OCI-LY1 (cell line): ENCODE results near the gene SMIM3.

ENCODE experiments used
- H2AFZ ChIP-seq: fragments of 200-600 bp; sonication (generic), shearing (Covaris generic); 2 replicates; pipeline ENCODE4 v1.6.0; 2014; ENCODE audit warnings: antibody characterized with exemption, mild to moderate bottlenecking, low read length
- H3F3A ChIP-seq: fragments of 200-600 bp; sonication (generic), shearing (Covaris generic); 2 replicates; pipeline ENCODE4 v1.6.0; 2014; ENCODE audit warnings: mild to moderate bottlenecking, antibody characterized with exemption, low read length, moderate library complexity; ENCODE audit not compliant: insufficient read depth
- H3K27ac ChIP-seq: fragments of 200-600 bp; sonication (generic); 2 replicates; pipeline ENCODE4 v1.5.1; 2014; ENCODE audit warnings: low read length, mixed run types, mild to moderate bottlenecking, low read depth; ENCODE audit not compliant: poor library complexity, severe bottlenecking
- H3K27me3 ChIP-seq: fragments of 200-600 bp; sonication (generic); 2 replicates; pipeline ENCODE4 v1.6.0; 2014; ENCODE audit warnings: antibody characterized with exemption, mild to moderate bottlenecking, low read length, moderate library complexity; ENCODE audit not compliant: insufficient read depth
- H3K36me3 ChIP-seq: fragments of 200-600 bp; sonication (generic); 2 replicates; pipeline ENCODE4 v1.6.1; 2014; ENCODE audit warnings: mild to moderate bottlenecking, antibody characterized with exemption, low read length, moderate library complexity, mixed read lengths; ENCODE audit not compliant: insufficient read depth
- H3K4me1 ChIP-seq: fragments of 200-600 bp; sonication (generic); 2 replicates; pipeline ENCODE4 v1.5.1; 2014; ENCODE audit warnings: mild to moderate bottlenecking, low read length, moderate library complexity; ENCODE audit not compliant: insufficient read depth, severe bottlenecking
- H3K4me2 ChIP-seq: fragments of 200-600 bp; sonication (generic), shearing (Covaris generic); 2 replicates; pipeline ENCODE4 v1.6.1; 2014; ENCODE audit warnings: low read length
- H3K4me3 ChIP-seq: fragments of 200-600 bp; sonication (generic); 2 replicates; pipeline ENCODE4 v1.5.1; 2014; ENCODE audit warnings: low read length, low read depth, mild to moderate bottlenecking, mixed read lengths; ENCODE audit not compliant: poor library complexity, severe bottlenecking
- H3K79me2 ChIP-seq: fragments of 200-600 bp; shearing (Covaris generic); 2 replicates; pipeline ENCODE4 v1.6.1; 2016; ENCODE audit warnings: mixed run types, low read length, mixed read lengths; ENCODE audit not compliant: insufficient read depth
- H3K9ac ChIP-seq: fragments of 200-600 bp; sonication (generic), shearing (Covaris generic); 2 replicates; pipeline ENCODE4 v1.6.1; 2014; ENCODE audit warnings: mild to moderate bottlenecking, low read length, mixed read lengths
- H3K9me2 ChIP-seq: fragments of 200-600 bp; sonication (generic), shearing (Covaris generic); 2 replicates; pipeline ENCODE4 v1.6.1; 2014; ENCODE audit warnings: low read depth, mild to moderate bottlenecking, low read length, mixed read lengths
- H3K9me3 ChIP-seq: fragments of 200-600 bp; shearing (Covaris generic); 2 replicates; pipeline ENCODE4 v1.6.1; 2014; ENCODE audit warnings: low read length, mixed read lengths
- H4K20me1 ChIP-seq: fragments of 200-600 bp; sonication (generic), shearing (Covaris generic); 2 replicates; pipeline ENCODE4 v1.6.0; 2016; ENCODE audit warnings: mild to moderate bottlenecking, low read length; ENCODE audit not compliant: insufficient read depth
- EZH2 ChIP-seq: fragments of 200-600 bp; sonication (generic), shearing (Covaris generic); IDR thresholded peaks from 2 replicates; pipeline ENCODE4 v1.8.0; 2017; ENCODE audit warnings: borderline replicate concordance, mixed run types, mild to moderate bottlenecking, antibody characterized with exemption, low read length, moderate library complexity, mixed read lengths
- TF ChIP-seq, protein P1 (sequence below): fragments of 200-600 bp; sonication (generic), shearing (Covaris generic); IDR thresholded peaks from 2 replicates; pipeline ENCODE4 v1.5.1; 2017; ENCODE audit warnings: mild to moderate bottlenecking, antibody characterized with exemption, low read length, moderate library complexity, mixed read lengths

The SMIM3 gene

DNA sequence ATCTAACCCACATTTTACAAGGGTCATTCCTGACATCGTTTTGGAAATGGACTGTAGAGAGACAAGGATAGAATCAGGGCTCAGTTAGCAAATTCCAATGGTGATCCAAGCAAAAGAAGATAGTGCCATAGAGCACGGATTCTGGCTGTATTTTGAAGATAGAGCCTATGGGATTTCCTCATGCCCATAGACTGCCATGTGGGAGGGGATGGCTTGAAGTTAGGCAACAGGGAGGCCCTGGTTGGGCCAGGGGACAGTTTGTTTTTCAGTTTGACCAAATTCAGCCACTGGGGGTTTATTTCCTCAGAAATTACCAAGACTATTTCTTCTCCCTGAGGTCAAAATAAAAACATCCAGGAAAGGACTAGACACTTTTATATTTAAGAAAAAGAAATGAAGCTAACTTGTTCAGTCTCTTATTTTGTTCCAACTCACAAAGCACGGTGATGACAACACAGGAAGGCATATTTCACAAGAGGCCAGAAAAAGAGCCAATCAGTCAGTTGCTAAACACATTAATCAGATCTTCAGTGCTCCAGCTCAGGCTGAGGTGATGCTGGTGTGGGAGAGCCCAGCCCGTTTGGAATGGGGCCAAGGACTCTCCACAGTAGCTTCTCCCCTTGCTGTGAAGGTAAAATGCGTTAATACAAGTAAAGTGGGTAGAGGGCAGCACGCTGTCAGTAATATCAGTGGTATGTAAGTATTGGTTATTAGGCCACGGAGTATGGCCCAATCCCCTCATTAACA lies 15.4 kb upstream of the SMIM3 start:
- Histone ChIP-seq H3K9me2 (no peaks in the 10 kb centered on the region), H4K20me1 (no peaks in the 10 kb centered on the region), H3K27ac (no peak overlapping the region), H3K79me2 (no peaks in the 10 kb centered on the region), H2AFZ (no peak overlapping the region), H3F3A (no peaks in the 10 kb centered on the region), H3K36me3 (no peaks in the 10 kb centered on the region), H3K4me3 (no peak overlapping the region), H3K27me3 (no peaks in the 10 kb centered on the region), H3K9me3 (no peaks in the 10 kb centered on the region), H3K9ac (no peak overlapping the region), H3K4me1 (peaks cover 6% of the 10 kb centered on the region), H3K4me2 (no peak overlapping the region)
- no peak for TF ChIP-seq EZH2
- TF ChIP-seq, protein P1, sequence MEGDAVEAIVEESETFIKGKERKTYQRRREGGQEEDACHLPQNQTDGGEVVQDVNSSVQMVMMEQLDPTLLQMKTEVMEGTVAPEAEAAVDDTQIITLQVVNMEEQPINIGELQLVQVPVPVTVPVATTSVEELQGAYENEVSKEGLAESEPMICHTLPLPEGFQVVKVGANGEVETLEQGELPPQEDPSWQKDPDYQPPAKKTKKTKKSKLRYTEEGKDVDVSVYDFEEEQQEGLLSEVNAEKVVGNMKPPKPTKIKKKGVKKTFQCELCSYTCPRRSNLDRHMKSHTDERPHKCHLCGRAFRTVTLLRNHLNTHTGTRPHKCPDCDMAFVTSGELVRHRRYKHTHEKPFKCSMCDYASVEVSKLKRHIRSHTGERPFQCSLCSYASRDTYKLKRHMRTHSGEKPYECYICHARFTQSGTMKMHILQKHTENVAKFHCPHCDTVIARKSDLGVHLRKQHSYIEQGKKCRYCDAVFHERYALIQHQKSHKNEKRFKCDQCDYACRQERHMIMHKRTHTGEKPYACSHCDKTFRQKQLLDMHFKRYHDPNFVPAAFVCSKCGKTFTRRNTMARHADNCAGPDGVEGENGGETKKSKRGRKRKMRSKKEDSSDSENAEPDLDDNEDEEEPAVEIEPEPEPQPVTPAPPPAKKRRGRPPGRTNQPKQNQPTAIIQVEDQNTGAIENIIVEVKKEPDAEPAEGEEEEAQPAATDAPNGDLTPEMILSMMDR, result no peak

DNA sequence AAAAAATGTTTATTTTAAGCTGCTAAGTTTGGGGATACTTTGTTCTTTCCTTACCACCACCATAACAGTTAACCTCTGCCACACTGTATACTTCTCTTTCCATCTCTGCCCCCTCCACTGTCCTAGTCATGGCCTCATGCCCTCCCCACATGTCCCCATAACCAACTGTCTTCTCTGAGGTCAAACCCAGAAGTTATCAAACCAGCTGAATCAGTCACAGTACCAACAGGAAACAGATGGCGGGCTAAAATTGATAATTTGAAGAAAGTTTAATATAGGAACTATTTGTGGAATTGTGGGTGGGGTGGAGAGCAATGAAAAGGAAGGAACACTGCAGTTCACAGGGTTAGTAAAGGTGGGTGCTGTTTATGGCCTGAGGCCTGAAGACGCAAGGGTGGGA lies 14.0 kb upstream of the SMIM3 start:
- Histone ChIP-seq H3K36me3 (no peaks in the 10 kb centered on the region), H3K9me3 (no peaks in the 10 kb centered on the region), H3K4me1 (no peaks in the 10 kb centered on the region), H3K79me2 (no peaks in the 10 kb centered on the region), H3K9me2 (no peaks in the 10 kb centered on the region), H3K9ac (no peak overlapping the region), H3K4me3 (no peak overlapping the region), H3K27me3 (no peaks in the 10 kb centered on the region), H2AFZ (no peak overlapping the region), H3K27ac (no peak overlapping the region), H4K20me1 (no peaks in the 10 kb centered on the region), H3K4me2 (no peak overlapping the region), H3F3A (no peaks in the 10 kb centered on the region)
- no peak for TF ChIP-seq EZH2
- TF ChIP-seq, protein P1, result no peak

- Histone ChIP-seq H3K27me3 (no peaks in the 10 kb centered on the region), H2AFZ (no peak overlapping the region), H3K27ac (no peak overlapping the region), H4K20me1 (no peaks in the 10 kb centered on the region), H3K36me3 (no peaks in the 10 kb centered on the region), H3K79me2 (no peaks in the 10 kb centered on the region), H3K9ac (no peak overlapping the region), H3K9me3 (no peaks in the 10 kb centered on the region), H3K9me2 (no peaks in the 10 kb centered on the region), H3K4me3 (no peak overlapping the region), H3K4me1 (no peaks in the 10 kb centered on the region), H3K4me2 (no peak overlapping the region), H3F3A (no peaks in the 10 kb centered on the region)
- TF ChIP-seq EZH2, result no peak
- TF ChIP-seq, protein P1, result no peak
Observed at GRCh38 chr5:150765011-150765798, 13.4 kb upstream of the SMIM3 start.
